Measurements from ENCODE around the gene GALNT8. TPM values are rescaled to one million over a fixed set of nuclear protein-coding genes. Genes with fewer than 3 reads are reported as not detected.

Gene GALNT8, protein sequence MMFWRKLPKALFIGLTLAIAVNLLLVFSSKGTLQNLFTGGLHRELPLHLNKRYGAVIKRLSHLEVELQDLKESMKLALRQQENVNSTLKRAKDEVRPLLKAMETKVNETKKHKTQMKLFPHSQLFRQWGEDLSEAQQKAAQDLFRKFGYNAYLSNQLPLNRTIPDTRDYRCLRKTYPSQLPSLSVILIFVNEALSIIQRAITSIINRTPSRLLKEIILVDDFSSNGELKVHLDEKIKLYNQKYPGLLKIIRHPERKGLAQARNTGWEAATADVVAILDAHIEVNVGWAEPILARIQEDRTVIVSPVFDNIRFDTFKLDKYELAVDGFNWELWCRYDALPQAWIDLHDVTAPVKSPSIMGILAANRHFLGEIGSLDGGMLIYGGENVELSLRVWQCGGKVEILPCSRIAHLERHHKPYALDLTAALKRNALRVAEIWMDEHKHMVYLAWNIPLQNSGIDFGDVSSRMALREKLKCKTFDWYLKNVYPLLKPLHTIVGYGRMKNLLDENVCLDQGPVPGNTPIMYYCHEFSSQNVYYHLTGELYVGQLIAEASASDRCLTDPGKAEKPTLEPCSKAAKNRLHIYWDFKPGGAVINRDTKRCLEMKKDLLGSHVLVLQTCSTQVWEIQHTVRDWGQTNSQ
- not detected in 2 replicates for polyA plus RNA-seq (2011; rRNA removed)
- polyA minus RNA-seq (2011; rRNA and poly(A)+ RNA removed) = not detected in 2 replicates

DNA sequence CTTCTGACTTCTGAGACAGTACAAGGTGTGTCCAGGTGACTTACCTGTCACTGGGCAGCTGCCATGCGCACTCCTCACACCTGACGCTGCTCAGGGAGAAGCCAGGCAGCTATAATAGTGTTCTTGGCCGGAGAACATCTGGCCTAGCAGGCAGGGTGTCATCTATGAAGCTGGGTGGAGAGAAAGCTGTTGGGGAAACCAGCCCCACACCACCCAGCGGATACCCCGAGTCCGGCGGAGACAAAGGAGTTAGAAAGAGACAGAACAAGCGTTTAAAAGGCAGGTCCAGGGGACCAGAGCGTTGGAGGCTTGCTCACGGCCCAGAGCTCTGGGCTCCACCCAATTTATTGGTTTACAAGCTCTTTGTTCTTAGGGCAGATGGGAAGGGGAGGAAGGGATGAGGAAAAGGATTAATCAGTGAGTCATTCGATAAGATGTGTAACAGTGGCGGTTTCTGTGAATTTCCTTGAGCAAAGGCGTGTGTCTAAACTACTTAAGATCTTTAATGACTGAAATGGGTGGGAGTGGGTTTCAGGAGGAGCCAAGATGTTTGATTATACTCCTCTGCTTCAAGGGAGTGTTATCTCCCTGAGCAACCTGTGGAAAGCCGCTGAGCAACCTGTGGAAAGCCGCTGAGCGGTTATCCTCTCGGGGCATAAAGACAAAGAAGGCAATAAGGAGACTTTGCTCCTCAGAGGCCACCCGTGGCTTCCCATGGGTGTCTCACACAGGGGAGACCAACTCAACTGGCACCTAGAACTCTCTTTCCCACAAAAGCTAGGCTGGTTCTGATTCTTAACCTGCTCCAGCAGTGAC, at the start of gene GALNT8:
Gene GALNT8 (plus strand): TSS at position 580 of the 816 bp plus-strand sequence. CDS start 278 bp downstream, outside the sequence.
- ChIA-PET POLR2A (no interaction called here), CTCF (no interaction called here)
- H3K27ac ChIP-seq (ENCODE audit: low read depth, low read length) = no peak within 1 kb of the TSS
- DNase-seq (ENCODE audit: low read depth, low spot score) = no peak
- no peaks in the 10 kb centered on the region for H3K27me3 ChIP-seq (ENCODE audit: control insufficient read depth, insufficient read depth, low read length)
- no peaks in the 10 kb centered on the region for H3K9me3 ChIP-seq (ENCODE audit: control insufficient read depth, insufficient read depth, low read length)
- no peak for TF ChIP-seq CTCF (IDR thresholded peaks at IDR 0.05; ENCODE audit: low read depth, low read length)
- H3K4me3 ChIP-seq (ENCODE audit: low read depth, low read length) = no peak within 1 kb of the TSS

GRCh38 chr12:4679711-4680110, 40.5 kb upstream of the GALNT8 start:
- H3K27me3 ChIP-seq (ENCODE audit: control insufficient read depth, insufficient read depth, low read length) = no peaks in the 10 kb centered on the region
- no peak for TF ChIP-seq CTCF (IDR thresholded peaks at IDR 0.05; ENCODE audit: low read depth, low read length)
- ChIA-PET CTCF (no interaction called here), POLR2A (no interaction called here)
- H3K27ac ChIP-seq (ENCODE audit: low read depth, low read length) = no peak overlapping the region
- DNase-seq (ENCODE audit: low read depth, low spot score) = no peak
- H3K9me3 ChIP-seq (ENCODE audit: control insufficient read depth, insufficient read depth, low read length) = no peaks in the 10 kb centered on the region
- H3K4me3 ChIP-seq (ENCODE audit: low read depth, low read length) = no peak overlapping the region

- no peak for DNase-seq (ENCODE audit: low read depth, low spot score)
- ChIA-PET CTCF (no interaction called here), POLR2A (no interaction called here)
- H3K4me3 ChIP-seq (ENCODE audit: low read depth, low read length) = no peak overlapping the region
- no peak overlapping the region for H3K27ac ChIP-seq (ENCODE audit: low read depth, low read length)
- no peaks in the 10 kb centered on the region for H3K9me3 ChIP-seq (ENCODE audit: control insufficient read depth, insufficient read depth, low read length)
- no peak for TF ChIP-seq CTCF (IDR thresholded peaks at IDR 0.05; ENCODE audit: low read depth, low read length)
- H3K27me3 ChIP-seq (ENCODE audit: control insufficient read depth, insufficient read depth, low read length) = no peaks in the 10 kb centered on the region
Measured at GRCh38 chr12:4681732-4682131, 38.5 kb upstream of the GALNT8 start.

DNA sequence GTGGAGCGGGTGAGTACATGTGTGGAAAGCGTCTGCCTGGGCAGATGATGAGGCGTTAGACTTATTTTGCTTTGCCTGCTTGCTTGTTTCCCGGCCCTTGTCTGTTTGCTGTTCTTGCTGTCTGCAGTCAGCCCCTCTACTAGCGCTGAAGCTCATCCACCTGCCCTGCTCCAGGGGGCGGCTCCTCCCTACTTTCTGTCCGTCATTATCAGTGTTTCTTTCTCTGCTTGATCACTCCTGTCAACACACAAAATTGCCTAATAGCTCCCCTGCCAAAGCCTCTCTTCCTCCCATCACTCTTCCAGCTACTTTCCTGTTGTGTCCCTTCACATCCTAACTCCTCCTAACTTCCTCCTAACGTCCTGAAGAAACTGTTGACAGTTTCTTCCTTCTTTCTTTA, 34.9 kb upstream of the GALNT8 start:
- CTCF ChIA-PET = no interaction called here
- DNase-seq (ENCODE audit: low read depth, low spot score) = no peak
- no peaks in the 10 kb centered on the region for H3K27me3 ChIP-seq (ENCODE audit: control insufficient read depth, insufficient read depth, low read length)
- no peaks in the 10 kb centered on the region for H3K9me3 ChIP-seq (ENCODE audit: control insufficient read depth, insufficient read depth, low read length)
- no peak for TF ChIP-seq CTCF (IDR thresholded peaks at IDR 0.05; ENCODE audit: low read depth, low read length)
- no peak overlapping the region for H3K27ac ChIP-seq (ENCODE audit: low read depth, low read length)
- no peak overlapping the region for H3K4me3 ChIP-seq (ENCODE audit: low read depth, low read length)
- POLR2A ChIA-PET = no interaction called here
